Hepatocyte (in vitro differentiated cells): ENCODE data around the gene TMEM176A.

Source experiments
- CTCF ChIP-seq: fragments of 200-600 bp; sonication (generic); IDR thresholded peaks from 2 replicates; pipeline ENCODE4 v1.5.1; 2016; ENCODE audit warnings: antibody characterized with exemption, mild to moderate bottlenecking; ENCODE audit not compliant: poor library complexity
- EZH2 ChIP-seq: fragments of 200-600 bp; sonication (generic); IDR thresholded peaks from 2 replicates; pipeline ENCODE4 v1.6.1; 2016; ENCODE audit warnings: antibody characterized with exemption, mild to moderate bottlenecking, borderline replicate concordance
- EZH2phosphoT487 ChIP-seq: fragments of 200-600 bp; sonication (generic); IDR thresholded peaks from one replicate; pipeline ENCODE4 v1.6.1; 2018; ENCODE audit warnings: antibody characterized with exemption, mild to moderate bottlenecking, low read depth, moderate library complexity; ENCODE audit not compliant: unreplicated experiment, severe bottlenecking

GRCh38 chr7:150835702-150836280 is 35.2 kb downstream of the TMEM176A start:
- TF ChIP-seq CTCF (no peak), EZH2 (no peak), EZH2phosphoT487 (no peak)
